ENCODE results near the gene KRTAP10-5.

GRCh38 chr21:44555200-44555875, 25.1 kb downstream of the KRTAP10-5 start:
- TF ChIP-seq, protein P1, sequence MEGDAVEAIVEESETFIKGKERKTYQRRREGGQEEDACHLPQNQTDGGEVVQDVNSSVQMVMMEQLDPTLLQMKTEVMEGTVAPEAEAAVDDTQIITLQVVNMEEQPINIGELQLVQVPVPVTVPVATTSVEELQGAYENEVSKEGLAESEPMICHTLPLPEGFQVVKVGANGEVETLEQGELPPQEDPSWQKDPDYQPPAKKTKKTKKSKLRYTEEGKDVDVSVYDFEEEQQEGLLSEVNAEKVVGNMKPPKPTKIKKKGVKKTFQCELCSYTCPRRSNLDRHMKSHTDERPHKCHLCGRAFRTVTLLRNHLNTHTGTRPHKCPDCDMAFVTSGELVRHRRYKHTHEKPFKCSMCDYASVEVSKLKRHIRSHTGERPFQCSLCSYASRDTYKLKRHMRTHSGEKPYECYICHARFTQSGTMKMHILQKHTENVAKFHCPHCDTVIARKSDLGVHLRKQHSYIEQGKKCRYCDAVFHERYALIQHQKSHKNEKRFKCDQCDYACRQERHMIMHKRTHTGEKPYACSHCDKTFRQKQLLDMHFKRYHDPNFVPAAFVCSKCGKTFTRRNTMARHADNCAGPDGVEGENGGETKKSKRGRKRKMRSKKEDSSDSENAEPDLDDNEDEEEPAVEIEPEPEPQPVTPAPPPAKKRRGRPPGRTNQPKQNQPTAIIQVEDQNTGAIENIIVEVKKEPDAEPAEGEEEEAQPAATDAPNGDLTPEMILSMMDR (IDR thresholded peaks at IDR 0.05), result no peak
- no peak for TF ChIP-seq POLR2A (IDR thresholded peaks at IDR 0.05; ENCODE audit: low read depth)
- TF ChIP-seq POLR2AphosphoS5 (IDR thresholded peaks at IDR 0.05), result no peak
